Bronchial epithelial cell (primary cell): Measurements from ENCODE around the gene USP40. TPM values are rescaled to one million over a fixed set of nuclear protein-coding genes. Genes with fewer than 3 reads are reported as not detected.

ENCODE experiments used
- DNase-seq: peaks from one replicate; pipeline ENCODE4 v3.0.0-alpha.2; 2010; ENCODE audit warnings: low read depth
- FAIRE-seq: peaks from 2 replicates; lab custom pipeline; 2011; peaks lifted over from hg19 to GRCh38; lab: Jason Lieb, UNC
- H3K27me3 ChIP-seq: 2 replicates; pipeline ENCODE4 v1.5.1; 2011; ENCODE audit warnings: low read length; ENCODE audit not compliant: control insufficient read depth, insufficient read depth
- H3K36me3 ChIP-seq: 2 replicates; pipeline ENCODE4 v1.5.1; 2011; ENCODE audit warnings: low read length; ENCODE audit not compliant: control insufficient read depth, insufficient read depth
- H3K4me3 ChIP-seq: 2 replicates; pipeline ENCODE4 v1.5.1; 2011; ENCODE audit warnings: mild to moderate bottlenecking, low read depth, low read length, control low read depth
- CTCF ChIP-seq: IDR thresholded peaks from 2 replicates; pipeline ENCODE4 v1.5.1; 2011; ENCODE audit warnings: mild to moderate bottlenecking, moderate library complexity, low read length, control low read depth, inconsistent platforms; ENCODE audit not compliant: insufficient read depth, severe bottlenecking
- total RNA-seq: library from RNA; depleted of rRNA; stranded (reverse); fragments of >200 nt; gene quantifications from 2 replicates; pipeline ENCODE4 v1.2.1, GENCODE V29; 2014

Gene USP40
- total RNA-seq, 1 donor from 2014 or later, result 21.1 TPM

GRCh38 chr2:233565685-233566140 is 869 bp downstream of the USP40 start:
- Histone ChIP-seq H3K4me3 (peak overlapping the region; percentile 87), H3K27me3 (no peaks in the 10 kb centered on the region), H3K36me3 (no peaks in the 10 kb centered on the region)
- DNase-seq, result no peak
- TF ChIP-seq CTCF, result no peak
- FAIRE-seq, result no peak

- DNase-seq, result no peak
- Histone ChIP-seq H3K27me3 (no peaks in the 10 kb centered on the region), H3K4me3 (no peak overlapping the region), H3K36me3 (no peaks in the 10 kb centered on the region)
- TF ChIP-seq CTCF, result no peak
- peak; percentile 73 for FAIRE-seq
These were observed 2.7 kb downstream of the USP40 start for GRCh38 chr2:233563663-233564430.

GRCh38 chr2:233556881-233557736 is 9.5 kb downstream of the USP40 start:
- TF ChIP-seq CTCF, result no peak
- DNase-seq (peak; percentile 94), FAIRE-seq (no peak)
- no peak overlapping the region for H3K4me3 ChIP-seq
- H3K27me3 ChIP-seq, result no peaks in the 10 kb centered on the region
- no peaks in the 10 kb centered on the region for H3K36me3 ChIP-seq

- Histone ChIP-seq H3K36me3 (no peaks in the 10 kb centered on the region), H3K27me3 (no peaks in the 10 kb centered on the region), H3K4me3 (no peak overlapping the region)
- DNase-seq, result no peak
- FAIRE-seq, result no peak
- no peak for TF ChIP-seq CTCF
These were observed 13.2 kb downstream of the USP40 start for GRCh38 chr2:233553366-233553765.

GRCh38 chr2:233551491-233551890 is 15.1 kb downstream of the USP40 start:
- TF ChIP-seq CTCF, result no peak
- FAIRE-seq, result no peak
- no peaks in the 10 kb centered on the region for H3K27me3 ChIP-seq
- DNase-seq, result no peak
- H3K36me3 ChIP-seq, result peaks cover 1% of the 10 kb centered on the region
- H3K4me3 ChIP-seq, result no peak overlapping the region
